GM12864 (cell line): Measurements from ENCODE around the gene CYFIP1.

ENCODE experiments used
- DNase-seq: peaks from one replicate; pipeline ENCODE4 v3.0.0-alpha.2; 2011; ENCODE audit warnings: low read depth
- H3K4me3 ChIP-seq: 2 replicates; pipeline ENCODE4 v1.5.1; 2011; ENCODE audit warnings: mild to moderate bottlenecking, low read depth, low read length, control low read depth
- TF ChIP-seq, protein P1 (sequence below): IDR thresholded peaks from 2 replicates; pipeline ENCODE4 v1.5.1; 2011; ENCODE audit warnings: low read depth, mild to moderate bottlenecking, moderate library complexity, low read length, control low read depth, inconsistent platforms; ENCODE audit errors: missing control alignments

Gene CYFIP1

DNA sequence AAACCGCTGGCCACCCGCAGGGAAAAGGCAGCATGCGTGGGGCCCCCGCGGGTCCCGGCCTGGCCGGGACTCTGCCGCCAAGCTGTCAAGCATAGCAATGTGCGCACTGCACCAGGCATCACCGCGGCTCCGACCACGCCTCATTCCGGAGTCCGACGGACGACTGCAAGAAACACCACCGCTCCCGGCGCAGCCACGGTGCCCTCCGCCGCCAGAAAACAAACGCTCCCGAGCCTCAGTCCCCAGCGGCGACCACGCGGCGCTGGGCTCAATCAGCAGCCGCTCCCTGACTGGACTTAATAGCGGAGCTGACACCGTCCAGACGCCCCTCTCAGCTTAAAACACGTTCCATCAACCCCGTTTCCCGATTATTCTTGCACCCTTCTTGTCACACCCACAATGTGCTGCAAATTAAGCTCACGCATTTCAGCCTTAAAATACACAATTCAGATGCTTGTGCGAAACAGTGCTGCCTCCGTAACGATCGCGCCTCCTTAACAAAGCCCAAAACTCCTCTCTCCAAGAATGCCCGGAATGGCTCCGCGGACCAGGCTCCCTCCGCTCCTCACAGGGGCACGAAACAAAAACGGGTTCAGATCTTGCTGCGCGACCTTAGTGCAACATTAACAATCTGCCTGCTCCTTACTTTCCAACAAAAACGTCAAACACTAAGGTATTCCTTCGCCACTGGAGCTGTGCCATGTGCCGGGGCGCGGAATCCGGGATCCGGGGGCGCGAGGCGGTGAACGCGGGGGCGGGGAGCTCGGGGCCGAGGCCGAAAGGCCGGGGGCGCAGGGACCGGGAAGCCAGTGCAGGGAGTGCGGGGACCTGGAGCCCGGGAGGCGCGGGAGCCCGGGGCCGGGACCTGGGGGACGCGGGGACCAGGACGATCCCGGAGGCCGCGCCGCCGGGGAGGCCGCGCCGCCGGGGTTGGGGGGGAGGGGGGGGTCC lies 655 bp downstream of the CYFIP1 start:
- no peak for DNase-seq
- TF ChIP-seq, protein P1, sequence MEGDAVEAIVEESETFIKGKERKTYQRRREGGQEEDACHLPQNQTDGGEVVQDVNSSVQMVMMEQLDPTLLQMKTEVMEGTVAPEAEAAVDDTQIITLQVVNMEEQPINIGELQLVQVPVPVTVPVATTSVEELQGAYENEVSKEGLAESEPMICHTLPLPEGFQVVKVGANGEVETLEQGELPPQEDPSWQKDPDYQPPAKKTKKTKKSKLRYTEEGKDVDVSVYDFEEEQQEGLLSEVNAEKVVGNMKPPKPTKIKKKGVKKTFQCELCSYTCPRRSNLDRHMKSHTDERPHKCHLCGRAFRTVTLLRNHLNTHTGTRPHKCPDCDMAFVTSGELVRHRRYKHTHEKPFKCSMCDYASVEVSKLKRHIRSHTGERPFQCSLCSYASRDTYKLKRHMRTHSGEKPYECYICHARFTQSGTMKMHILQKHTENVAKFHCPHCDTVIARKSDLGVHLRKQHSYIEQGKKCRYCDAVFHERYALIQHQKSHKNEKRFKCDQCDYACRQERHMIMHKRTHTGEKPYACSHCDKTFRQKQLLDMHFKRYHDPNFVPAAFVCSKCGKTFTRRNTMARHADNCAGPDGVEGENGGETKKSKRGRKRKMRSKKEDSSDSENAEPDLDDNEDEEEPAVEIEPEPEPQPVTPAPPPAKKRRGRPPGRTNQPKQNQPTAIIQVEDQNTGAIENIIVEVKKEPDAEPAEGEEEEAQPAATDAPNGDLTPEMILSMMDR, result no peak
- H3K4me3 ChIP-seq, result peak overlapping the region; percentile 79

- peak overlapping the region; percentile 79 for H3K4me3 ChIP-seq
- TF ChIP-seq, protein P1, result no peak
- DNase-seq, result no peak
Observed at GRCh38 chr15:22978691-22979237, 1.4 kb downstream of the CYFIP1 start.

- no peak overlapping the region for H3K4me3 ChIP-seq
- TF ChIP-seq, protein P1, result no peak
- no peak for DNase-seq
Observed at GRCh38 chr15:22974745-22975144, 5.4 kb downstream of the CYFIP1 start.

GRCh38 chr15:22973987-22974386 lies 6.2 kb downstream of the CYFIP1 start:
- TF ChIP-seq, protein P1, result no peak
- no peak overlapping the region for H3K4me3 ChIP-seq
- no peak for DNase-seq

DNA sequence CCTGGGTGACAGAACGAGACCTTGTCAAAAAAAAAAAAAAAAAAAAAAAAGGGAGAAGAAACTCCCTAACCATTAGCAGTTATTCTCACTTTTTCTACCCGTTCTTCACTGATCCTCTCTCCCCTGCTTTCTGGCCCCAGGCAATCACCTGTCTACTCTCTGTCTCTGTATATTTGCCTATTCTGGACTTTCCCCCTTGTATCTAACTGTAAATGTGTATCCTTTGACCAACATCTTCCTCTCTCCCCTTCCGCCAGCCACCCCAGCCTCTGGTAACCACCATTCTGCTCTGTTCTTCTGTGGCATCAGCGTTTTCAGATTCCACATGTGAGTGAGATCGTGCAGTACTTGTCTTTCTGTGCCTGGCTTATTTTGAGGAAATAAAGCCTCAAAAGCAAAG lies 6.9 kb downstream of the CYFIP1 start:
- H3K4me3 ChIP-seq, result no peak overlapping the region
- no peak for DNase-seq
- TF ChIP-seq, protein P1, result no peak

GRCh38 chr15:22969489-22969888 lies 10.7 kb downstream of the CYFIP1 start:
- TF ChIP-seq, protein P1, result no peak
- no peak for DNase-seq
- no peak overlapping the region for H3K4me3 ChIP-seq

DNA sequence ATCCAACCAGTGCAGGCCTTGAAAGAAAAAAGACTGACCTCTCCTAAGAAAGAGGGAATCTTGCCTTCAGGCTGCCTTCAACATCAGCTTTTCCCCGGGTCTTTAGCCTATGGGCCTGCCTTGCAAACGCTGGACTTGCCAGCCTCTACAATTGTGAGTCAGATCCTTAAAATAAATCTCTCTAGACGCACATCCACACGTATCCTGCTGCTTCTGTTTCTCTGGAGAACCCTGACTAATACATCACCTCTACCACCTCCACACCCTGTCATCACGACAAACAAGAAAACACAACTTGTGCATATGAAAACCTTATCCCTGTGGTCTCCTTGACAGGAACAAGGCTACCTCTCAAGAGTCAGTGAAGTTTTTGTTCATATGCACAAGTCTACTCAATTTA lies 11.8 kb downstream of the CYFIP1 start:
- H3K4me3 ChIP-seq, result no peak overlapping the region
- TF ChIP-seq, protein P1, result no peak
- DNase-seq, result no peak
